Suprapubic skin (tissue), 4 donors: ENCODE results near the gene INHBC.

Source experiments
- EP300 ChIP-seq: sonication (generic); formaldehyde crosslinking; IDR thresholded peaks from one replicate; pipeline ENCODE4 v1.6.1; 2017; ENCODE audit warnings: antibody characterized with exemption
- POLR2A ChIP-seq, 2 donors: fragments of 450-650 bp; IDR thresholded peaks; one replicate each; pipeline ENCODE4 v1.6.1; 2017; ENCODE audit warnings: antibody characterized with exemption in 2 of 2, mild to moderate bottlenecking in 2 of 2, moderate library complexity in 2 of 2
- POLR2AphosphoS5 ChIP-seq, 3 donors: sonication (generic); formaldehyde crosslinking; IDR thresholded peaks; one replicate each; pipeline ENCODE4 v1.6.1; 2017; ENCODE audit warnings: antibody characterized with exemption in 3 of 3
- TF ChIP-seq, protein P1 (sequence below), 2 donors: fragments of 200-600 bp in 1 of 2; fragments of 450-650 bp in 1 of 2; sonication (generic) in 1 of 2; IDR thresholded peaks; one replicate each; pipeline ENCODE4 v1.5.1; 2016 to 2019; ENCODE audit warnings: antibody characterized with exemption in 2 of 2, mild to moderate bottlenecking in 1 of 2, moderate library complexity in 1 of 2

DNA sequence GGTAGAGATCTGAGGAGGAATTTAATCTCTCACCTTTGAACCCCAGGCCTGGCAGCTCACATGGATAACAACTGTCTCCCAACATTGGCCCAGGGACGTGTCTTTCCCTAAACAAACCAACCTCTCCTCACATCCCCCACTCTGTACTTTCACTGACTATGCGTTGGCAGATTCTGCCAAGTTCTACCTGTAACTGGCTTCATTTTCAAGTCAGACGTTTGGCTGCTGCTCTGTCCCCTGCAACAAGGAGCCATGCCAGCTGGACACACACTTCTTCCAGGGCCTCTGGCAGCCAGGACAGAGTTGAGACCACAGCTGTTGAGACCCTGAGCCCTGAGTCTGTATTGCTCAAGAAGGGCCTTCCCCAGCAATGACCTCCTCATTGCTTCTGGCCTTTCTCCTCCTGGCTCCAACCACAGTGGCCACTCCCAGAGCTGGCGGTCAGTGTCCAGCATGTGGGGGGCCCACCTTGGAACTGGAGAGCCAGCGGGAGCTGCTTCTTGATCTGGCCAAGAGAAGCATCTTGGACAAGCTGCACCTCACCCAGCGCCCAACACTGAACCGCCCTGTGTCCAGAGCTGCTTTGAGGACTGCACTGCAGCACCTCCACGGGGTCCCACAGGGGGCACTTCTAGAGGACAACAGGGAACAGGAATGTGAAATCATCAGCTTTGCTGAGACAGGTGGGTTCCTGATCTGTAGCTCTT lies at the start of gene INHBC:
- TF ChIP-seq EP300 (no peak), POLR2A (IDR thresholded peaks at IDR 0.05) (no peak), POLR2AphosphoS5 (IDR thresholded peaks at IDR 0.05) (no peak)
- TF ChIP-seq, protein P1, sequence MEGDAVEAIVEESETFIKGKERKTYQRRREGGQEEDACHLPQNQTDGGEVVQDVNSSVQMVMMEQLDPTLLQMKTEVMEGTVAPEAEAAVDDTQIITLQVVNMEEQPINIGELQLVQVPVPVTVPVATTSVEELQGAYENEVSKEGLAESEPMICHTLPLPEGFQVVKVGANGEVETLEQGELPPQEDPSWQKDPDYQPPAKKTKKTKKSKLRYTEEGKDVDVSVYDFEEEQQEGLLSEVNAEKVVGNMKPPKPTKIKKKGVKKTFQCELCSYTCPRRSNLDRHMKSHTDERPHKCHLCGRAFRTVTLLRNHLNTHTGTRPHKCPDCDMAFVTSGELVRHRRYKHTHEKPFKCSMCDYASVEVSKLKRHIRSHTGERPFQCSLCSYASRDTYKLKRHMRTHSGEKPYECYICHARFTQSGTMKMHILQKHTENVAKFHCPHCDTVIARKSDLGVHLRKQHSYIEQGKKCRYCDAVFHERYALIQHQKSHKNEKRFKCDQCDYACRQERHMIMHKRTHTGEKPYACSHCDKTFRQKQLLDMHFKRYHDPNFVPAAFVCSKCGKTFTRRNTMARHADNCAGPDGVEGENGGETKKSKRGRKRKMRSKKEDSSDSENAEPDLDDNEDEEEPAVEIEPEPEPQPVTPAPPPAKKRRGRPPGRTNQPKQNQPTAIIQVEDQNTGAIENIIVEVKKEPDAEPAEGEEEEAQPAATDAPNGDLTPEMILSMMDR (IDR thresholded peaks at IDR 0.05): no peak
